Measurements from ENCODE around the gene KCNK1.

DNA sequence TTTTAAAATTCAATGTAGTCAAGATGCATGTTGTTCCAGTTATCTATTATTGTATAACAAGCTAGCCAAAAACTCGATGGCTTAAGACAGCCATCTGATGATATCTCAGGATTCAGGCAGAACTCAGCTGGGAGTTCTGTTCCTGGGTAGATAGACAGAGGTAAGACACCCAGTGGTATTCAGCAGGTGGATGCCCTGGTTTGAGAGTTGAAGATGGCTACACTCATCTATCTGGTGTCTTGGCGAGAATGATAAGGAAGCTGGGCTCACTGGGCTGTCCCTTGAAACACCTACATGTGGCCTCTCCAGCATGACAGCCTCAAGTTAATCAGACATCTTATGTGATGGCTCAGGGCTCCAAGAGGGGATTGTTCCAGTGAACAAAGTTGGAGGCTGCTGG, 3.3 kb upstream of the KCNK1 start:
- TF ChIP-seq, protein P1, sequence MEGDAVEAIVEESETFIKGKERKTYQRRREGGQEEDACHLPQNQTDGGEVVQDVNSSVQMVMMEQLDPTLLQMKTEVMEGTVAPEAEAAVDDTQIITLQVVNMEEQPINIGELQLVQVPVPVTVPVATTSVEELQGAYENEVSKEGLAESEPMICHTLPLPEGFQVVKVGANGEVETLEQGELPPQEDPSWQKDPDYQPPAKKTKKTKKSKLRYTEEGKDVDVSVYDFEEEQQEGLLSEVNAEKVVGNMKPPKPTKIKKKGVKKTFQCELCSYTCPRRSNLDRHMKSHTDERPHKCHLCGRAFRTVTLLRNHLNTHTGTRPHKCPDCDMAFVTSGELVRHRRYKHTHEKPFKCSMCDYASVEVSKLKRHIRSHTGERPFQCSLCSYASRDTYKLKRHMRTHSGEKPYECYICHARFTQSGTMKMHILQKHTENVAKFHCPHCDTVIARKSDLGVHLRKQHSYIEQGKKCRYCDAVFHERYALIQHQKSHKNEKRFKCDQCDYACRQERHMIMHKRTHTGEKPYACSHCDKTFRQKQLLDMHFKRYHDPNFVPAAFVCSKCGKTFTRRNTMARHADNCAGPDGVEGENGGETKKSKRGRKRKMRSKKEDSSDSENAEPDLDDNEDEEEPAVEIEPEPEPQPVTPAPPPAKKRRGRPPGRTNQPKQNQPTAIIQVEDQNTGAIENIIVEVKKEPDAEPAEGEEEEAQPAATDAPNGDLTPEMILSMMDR (optimal IDR thresholded peaks at IDR 0.05 in 1 of 3, IDR thresholded peaks at IDR 0.05 in 1 of 3, conservative IDR thresholded peaks at IDR 0.05 in 1 of 3; ENCODE audit: extremely low read depth in 1 of 3, insufficient read depth in 2 of 3, low read length in 3 of 3), result no peak
- no peak for TF ChIP-seq EZH2 (IDR thresholded peaks at IDR 0.05; ENCODE audit: low read length)
